WERI-Rb-1 (cell line): ENCODE measurements around the gene ZNF618.

Source experiments
- DNase-seq: peaks from one replicate; pipeline ENCODE4 v3.0.0-alpha.2; 2020
- H3K27ac ChIP-seq: fragments of 250-450 bp; sonication (Bioruptor Pico); 2 replicates; pipeline ENCODE4 v1.5.1; 2020; ENCODE audit warnings: mild to moderate bottlenecking, moderate library complexity
- H3K27me3 ChIP-seq: fragments of 250-450 bp; sonication (Bioruptor Pico); 2 replicates; pipeline ENCODE4 v1.5.1; 2021; ENCODE audit warnings: mild to moderate bottlenecking, low read depth, moderate library complexity; ENCODE audit not compliant: insufficient read depth, severe bottlenecking
- H3K36me3 ChIP-seq: fragments of 250-450 bp; sonication (Bioruptor Pico); 2 replicates; pipeline ENCODE4 v1.5.1; 2020; ENCODE audit warnings: mild to moderate bottlenecking, moderate library complexity
- H3K4me3 ChIP-seq: 2 replicates; pipeline ENCODE4 v1.5.1; 2011; ENCODE audit warnings: low read depth, mild to moderate bottlenecking, control low read depth, low read length
- H3K9me3 ChIP-seq: fragments of 250-450 bp; sonication (Bioruptor Pico); 2 replicates; pipeline ENCODE4 v1.5.1; 2021; ENCODE audit warnings: mild to moderate bottlenecking, moderate library complexity; ENCODE audit not compliant: severe bottlenecking
- CTCF ChIP-seq: IDR thresholded peaks from 2 replicates; pipeline ENCODE4 v1.5.1; 2011; ENCODE audit warnings: low read depth, mild to moderate bottlenecking, control low read depth, inconsistent platforms, low read length

Gene ZNF618

GRCh38 chr9:114026335-114026734 is 150.2 kb downstream of the ZNF618 start:
- H3K27ac ChIP-seq: no peak overlapping the region
- no peaks in the 10 kb centered on the region for H3K36me3 ChIP-seq
- H3K9me3 ChIP-seq: peaks cover 3% of the 10 kb centered on the region
- TF ChIP-seq CTCF: no peak
- no peak overlapping the region for H3K4me3 ChIP-seq
- no peaks in the 10 kb centered on the region for H3K27me3 ChIP-seq
- no peak for DNase-seq

GRCh38 chr9:114027159-114027862 is 151.2 kb downstream of the ZNF618 start:
- TF ChIP-seq CTCF: no peak
- peaks cover 3% of the 10 kb centered on the region for H3K9me3 ChIP-seq
- H3K36me3 ChIP-seq: no peaks in the 10 kb centered on the region
- DNase-seq: no peak
- no peak overlapping the region for H3K27ac ChIP-seq
- no peaks in the 10 kb centered on the region for H3K27me3 ChIP-seq
- H3K4me3 ChIP-seq: no peak overlapping the region

DNA sequence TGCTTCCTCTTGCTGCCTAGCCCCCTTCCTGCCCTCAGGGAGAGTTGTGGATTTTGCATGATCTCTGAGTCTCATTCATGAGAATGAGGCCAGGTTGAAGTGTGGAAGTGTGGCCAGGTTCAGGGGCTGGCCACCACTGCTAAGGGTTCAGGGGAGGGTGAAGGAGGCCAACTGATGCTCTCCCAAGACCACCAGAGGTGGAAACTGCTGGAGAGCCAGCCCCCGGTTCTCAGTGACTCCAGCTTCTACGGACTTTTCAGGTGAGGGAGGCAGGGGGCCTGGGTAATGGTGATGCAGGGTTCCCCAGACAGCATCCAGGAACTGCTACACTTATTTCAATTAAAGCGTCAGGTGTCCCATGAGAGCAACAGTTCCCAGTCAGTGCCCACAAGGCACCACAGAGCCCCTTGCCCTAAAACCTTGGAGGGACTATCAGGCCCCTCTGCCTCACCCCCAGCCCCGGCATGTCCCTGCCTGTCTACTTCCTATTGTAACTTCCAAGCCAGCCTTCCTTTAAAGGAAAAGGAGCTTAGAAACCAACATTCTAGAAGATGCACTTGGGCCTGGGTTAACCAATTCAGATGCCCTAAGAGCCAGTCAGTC is 151.9 kb downstream of the ZNF618 start:
- TF ChIP-seq CTCF: no peak
- no peak for DNase-seq
- no peaks in the 10 kb centered on the region for H3K27me3 ChIP-seq
- H3K9me3 ChIP-seq: peaks cover 3% of the 10 kb centered on the region
- H3K36me3 ChIP-seq: no peaks in the 10 kb centered on the region
- no peak overlapping the region for H3K4me3 ChIP-seq
- H3K27ac ChIP-seq: no peak overlapping the region

DNA sequence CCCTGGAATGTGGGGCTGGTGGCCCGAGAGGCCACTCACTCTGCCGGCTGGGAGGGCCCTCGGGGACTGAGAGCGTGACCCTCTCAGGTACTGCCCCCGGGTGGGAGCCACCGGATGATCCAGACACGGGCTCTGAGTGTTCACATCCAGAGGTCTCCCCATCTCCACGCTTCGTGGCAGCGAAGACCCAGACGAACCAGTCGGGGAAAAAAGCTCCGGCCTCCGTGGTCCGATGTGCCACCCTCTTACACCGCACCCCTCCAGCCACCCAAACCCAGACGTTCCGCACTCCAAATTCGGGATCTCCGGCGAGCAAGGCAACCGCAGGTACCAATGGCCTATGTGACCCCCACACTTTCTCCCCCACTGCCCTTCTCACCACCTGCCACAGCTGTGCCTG is 152.5 kb downstream of the ZNF618 start:
- no peaks in the 10 kb centered on the region for H3K27me3 ChIP-seq
- no peak for DNase-seq

DNA sequence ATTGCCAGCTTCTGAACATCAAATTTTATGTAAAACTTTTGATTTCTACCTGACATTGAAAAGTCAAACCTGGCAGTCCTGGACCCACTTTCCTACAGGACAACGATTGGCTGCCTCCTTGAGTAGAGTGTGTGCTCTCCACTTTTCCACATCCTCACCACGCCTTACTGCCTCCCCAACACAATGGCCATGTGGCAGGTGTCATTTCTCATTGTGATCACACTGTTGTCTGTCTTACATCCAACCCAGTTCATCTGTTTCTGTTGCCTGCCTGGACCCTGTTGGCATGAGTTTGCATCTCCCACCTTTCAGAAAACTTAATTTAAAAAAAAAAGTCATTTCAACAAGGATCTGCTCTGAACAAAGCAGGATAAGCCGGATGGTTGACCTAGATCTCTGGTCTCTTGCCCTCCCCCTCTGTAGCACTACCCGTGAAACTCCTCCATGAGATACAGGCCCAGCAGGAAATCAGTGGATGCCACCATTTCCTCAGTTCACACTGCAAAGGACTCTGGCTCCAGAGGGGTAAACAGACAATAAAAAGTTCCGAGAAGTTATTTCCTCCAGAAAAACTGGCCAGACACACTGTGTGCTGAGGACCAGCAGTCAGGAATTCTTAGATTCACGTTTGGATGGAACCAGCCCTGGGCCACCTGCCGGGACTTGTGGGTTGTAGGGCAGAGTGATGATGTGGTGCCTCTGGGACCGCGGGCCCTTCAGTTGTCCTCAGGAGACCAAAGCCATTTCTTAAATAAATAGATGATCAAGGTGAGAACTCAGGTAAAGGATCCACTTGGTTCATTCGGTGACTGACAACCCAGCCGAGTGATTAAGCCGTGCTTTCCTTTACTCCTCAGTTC is 153.4 kb downstream of the ZNF618 start:
- no peak for TF ChIP-seq CTCF
- Histone ChIP-seq H3K4me3 (no peak overlapping the region), H3K36me3 (no peaks in the 10 kb centered on the region), H3K27ac (no peak overlapping the region), H3K9me3 (no peaks in the 10 kb centered on the region), H3K27me3 (no peaks in the 10 kb centered on the region)
- DNase-seq: no peak

More for the DNA sequence above, 152.5 kb downstream of the ZNF618 start:
- H3K9me3 ChIP-seq: peaks cover 3% of the 10 kb centered on the region
- H3K27ac ChIP-seq: no peak overlapping the region
- no peak for TF ChIP-seq CTCF
- no peaks in the 10 kb centered on the region for H3K36me3 ChIP-seq
- no peak overlapping the region for H3K4me3 ChIP-seq
